ENCODE results near the gene RBBP4.
"Not testable (repeated sequence)": the region's sequence is repeated elsewhere in the genome, so short reads cannot be mapped to it uniquely, and the experiment has no call there.

The RBBP4 gene

GRCh38 chr1:32642292-32642827, 8.6 kb upstream of the RBBP4 start:
- FAIRE-seq = not testable (repeated sequence)

DNA sequence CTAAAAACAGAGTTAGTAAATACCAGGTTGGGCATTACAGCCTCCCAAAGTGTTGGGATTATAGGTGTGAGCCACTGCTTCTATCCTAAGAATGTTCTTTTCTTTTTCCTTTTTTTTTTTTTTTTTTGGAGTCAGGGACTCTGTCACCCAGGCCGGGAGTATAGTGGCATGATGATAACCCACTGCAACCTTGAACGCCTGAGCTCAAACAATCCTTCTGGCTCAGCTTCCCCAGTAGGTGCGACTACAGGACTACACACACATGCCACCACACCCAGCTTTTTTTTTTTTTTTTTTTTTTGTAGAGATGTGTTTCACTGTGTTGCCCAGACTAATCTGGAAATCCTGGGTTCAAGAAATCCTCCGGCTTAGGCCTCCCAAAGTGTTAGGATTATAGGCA, 6.6 kb upstream of the RBBP4 start:
- FAIRE-seq = no peak

- no peak for FAIRE-seq
Measured at GRCh38 chr1:32647308-32648134, 3.5 kb upstream of the RBBP4 start.

- FAIRE-seq = peak; percentile 47
Measured at GRCh38 chr1:32650248-32650751, 708 bp upstream of the RBBP4 start, which contains the start of gene ZBTB8OS. Gene ZBTB8OS (minus strand): TSS chr1:32650550. CDS start chr1:32650529, 21 bp downstream.

GRCh38 chr1:32651461-32652073, 559 bp downstream of the RBBP4 start:
- FAIRE-seq = no peak

GRCh38 chr1:32652244-32652962, 1.4 kb downstream of the RBBP4 start:
- FAIRE-seq = no peak

GRCh38 chr1:32659581-32659980, 8.6 kb downstream of the RBBP4 start:
- FAIRE-seq = no peak

GRCh38 chr1:32665915-32666314, 14.9 kb downstream of the RBBP4 start:
- no peak for FAIRE-seq

DNA sequence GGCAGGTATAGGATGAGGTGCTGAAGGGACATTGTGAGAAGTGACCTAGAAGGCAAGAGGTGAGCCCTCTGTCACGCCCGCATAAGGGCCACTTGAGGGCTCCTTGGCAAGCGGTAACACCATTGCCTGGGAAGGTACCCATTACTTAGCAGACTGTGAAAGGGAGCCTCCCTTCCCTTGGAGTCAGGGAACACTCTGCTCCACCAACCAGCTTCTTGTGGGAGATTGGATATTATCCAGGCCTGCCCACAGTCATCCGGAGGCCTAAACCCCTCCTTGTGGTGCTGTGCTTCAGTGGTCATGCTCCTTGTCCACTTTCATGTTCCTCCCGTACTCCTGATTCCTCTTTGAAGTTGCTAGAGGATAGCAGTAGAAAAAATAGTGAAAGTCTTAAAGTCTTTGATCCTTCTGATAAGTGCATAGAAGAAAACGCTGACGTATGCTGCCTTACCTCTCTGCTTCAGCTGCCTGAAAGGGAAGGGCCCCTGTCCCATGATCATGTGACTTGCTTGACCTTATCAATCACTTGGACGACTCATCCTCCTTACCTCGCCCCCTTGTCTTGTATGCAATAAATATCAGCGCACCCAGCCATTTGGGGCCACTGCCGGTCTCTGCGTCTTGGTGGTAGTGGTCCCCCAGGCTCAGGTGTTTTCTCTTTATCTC, 16.0 kb downstream of the RBBP4 start:
- no peak for FAIRE-seq

DNA sequence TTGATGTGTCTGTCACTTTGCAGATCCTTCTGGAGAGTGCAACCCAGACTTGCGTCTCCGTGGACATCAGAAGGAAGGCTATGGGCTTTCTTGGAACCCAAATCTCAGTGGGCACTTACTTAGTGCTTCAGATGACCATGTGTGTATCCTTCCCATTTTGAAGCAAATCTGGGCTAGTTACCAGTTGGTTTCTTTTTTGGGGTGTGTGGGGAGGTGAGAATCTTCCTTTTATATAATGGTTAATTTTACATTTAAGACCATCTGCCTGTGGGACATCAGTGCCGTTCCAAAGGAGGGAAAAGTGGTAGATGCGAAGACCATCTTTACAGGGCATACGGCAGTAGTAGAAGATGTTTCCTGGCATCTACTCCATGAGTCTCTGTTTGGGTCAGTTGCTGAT, 17.7 kb downstream of the RBBP4 start:
- FAIRE-seq = not testable (repeated sequence)

DNA sequence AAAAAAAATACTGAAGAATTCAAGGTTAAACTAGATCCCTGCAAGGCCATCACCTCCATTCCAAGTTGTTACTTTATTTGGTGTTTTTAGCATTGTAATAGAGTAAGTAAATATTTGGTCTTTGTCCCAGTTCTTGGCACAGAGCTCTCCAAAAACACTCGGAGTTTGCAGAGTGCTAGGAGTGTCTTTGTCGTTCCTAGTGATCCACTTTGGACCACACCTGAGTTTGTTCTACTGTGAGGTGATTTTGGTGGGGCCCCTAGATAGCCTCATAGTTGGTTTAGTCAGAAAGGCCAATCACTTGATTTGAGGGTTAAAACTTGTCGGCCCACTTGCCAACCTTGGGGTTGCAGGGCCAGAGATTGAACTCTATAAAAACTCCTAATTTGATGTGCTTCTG, 25.9 kb downstream of the RBBP4 start:
- no peak for FAIRE-seq

GRCh38 chr1:32679993-32680392, 29.0 kb downstream of the RBBP4 start:
- FAIRE-seq = not testable (repeated sequence)

GRCh38 chr1:32680642-32681041, 29.6 kb downstream of the RBBP4 start:
- no peak for FAIRE-seq

- FAIRE-seq = no peak
Measured at GRCh38 chr1:32681509-32681908, 30.5 kb downstream of the RBBP4 start.

DNA sequence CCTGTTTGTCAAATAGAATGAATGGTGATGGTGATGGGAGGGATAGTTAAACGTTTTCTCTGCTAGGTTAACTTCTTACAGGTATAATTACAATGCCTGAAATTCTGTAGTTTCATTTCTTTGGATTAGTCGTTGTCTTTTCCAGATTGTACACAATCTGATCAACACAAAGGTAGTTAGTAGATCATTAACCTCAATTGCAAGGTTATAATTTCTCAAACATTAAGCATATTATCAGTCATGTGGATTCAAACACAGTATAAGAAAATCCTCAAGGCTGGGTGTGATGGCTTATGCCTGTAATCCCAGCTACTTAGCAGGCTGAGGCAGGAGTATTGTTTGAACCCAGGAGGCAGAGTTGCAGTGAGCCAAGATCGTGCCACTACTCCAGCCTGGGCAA, 31.0 kb downstream of the RBBP4 start:
- FAIRE-seq = no peak

- FAIRE-seq = no peak
Measured at GRCh38 chr1:32683397-32683796, 32.4 kb downstream of the RBBP4 start.

DNA sequence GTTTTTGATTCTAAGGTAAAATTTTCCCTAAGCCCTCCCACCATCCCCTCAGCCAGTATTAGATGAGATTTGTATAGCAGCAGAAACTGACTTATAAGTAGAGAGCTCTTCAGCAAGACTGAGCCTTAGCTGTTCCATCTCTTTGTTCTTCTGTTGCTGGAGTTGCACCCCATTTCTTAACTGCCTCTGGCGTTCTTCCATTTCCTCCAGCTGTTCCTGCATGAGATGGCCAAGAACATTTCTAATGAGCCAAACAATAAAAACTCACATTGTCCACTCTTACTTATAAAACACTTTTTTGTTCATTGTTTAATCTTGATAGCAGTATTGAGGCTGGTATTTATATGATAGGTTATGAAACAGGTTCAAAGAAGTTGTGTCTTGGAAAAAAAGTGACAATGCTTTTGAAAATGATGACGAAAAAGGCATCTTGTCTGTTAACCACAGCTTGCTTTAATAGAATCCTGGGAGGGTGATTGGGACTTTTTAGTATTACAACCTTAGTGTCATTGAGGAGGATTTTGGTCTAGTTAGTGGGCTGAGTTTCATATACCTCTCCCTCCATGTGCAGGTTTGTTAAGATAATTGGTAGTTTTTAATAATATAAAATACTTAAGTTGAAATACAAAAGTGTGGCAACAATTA, 33.3 kb downstream of the RBBP4 start:
- no peak for FAIRE-seq

DNA sequence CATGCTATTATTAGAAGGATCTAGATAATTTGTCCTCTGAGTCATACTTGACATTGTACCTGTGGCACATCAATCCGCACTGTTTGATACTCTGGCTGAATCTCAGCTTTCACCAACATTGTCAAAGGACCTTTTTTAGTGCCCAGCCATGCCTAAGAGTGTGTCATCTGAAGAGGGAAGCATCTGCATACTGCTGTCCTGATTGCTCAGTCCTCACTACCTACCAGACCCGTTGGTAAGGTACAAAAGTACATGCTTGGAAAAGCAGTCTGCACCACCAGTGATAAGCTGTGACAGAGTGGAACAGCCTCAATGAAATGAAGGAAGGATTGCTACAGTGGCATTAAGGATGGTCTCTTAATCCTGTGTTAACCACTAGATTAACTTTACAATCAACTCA, 34.5 kb downstream of the RBBP4 start:
- FAIRE-seq = no peak

- no peak for FAIRE-seq
Measured at GRCh38 chr1:32686387-32686786, 35.4 kb downstream of the RBBP4 start.

DNA sequence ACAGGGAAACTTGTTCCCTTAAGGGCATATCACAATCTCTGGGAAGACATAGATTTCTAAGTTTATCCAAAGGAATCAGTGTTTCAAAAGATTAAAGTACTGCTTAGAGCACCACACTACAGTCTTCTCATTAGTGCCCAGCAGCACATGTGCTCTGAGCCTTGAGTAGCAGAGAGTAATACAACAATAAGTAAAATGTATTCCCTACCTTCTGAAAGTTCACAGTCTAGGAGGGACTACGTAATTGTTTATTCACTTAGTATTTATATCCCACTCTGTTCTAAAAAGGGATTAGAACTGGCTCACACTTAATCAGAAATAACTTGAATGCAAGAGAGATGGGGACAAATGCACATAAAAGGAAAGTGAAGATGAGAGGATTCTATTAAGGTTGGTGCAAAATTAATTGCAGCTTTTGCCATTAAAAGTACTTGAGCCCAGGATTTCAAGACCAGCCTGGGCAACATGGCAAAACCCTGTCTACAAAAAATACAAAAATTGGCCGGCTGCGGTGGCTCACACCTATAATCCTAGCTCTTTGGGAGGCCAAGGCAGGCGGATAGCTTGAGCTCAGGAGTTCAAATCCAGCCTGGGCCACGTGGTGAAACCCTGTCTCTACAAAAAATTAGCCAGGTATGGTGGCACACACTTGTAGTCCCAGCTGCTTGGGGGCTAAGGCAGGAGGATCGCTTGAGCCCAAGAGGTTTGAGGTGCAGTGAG, 42.6 kb downstream of the RBBP4 start:
- no peak for FAIRE-seq

Data from colon (tissue), 2 donors.